Measurements from ENCODE around the gene ATRIP. TPM values are rescaled to one million over a fixed set of nuclear protein-coding genes. Genes with fewer than 3 reads are reported as not detected.

The ATRIP gene
- total RNA-seq, 2 donors from 2014 or later = 3.2 to 8.6 TPM

DNA sequence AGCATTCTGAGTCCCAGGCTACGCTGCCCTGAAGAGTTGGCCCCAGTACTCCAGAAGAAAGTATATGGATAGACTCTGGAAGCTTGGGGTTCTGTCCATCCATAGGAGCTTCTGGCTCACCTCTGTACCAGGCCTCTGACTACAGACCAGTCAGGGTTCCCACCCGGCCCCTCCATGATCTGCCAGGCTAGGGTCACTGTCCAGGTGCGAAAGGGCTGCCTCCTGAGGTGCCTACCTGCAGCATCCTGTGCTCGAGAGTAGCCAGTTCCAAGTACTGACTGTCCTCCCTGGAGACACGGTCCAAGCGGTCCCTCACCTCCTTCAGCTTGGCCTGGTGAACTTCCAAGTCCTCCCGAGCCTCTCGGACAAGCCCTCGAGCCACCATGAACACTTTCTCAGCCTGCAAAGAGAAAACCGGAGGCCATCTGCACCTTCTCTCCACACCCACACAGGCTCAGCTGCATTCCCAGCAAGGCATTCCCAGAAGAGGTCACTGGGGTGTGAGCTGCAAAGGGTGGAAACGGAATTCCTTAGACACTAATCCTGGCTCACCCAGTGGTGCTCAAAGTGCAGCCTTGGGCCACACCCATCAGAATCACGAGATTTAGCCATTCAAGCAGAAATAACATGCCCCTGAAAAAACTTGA is 12.9 kb upstream of the ATRIP start:
- H3K27me3 ChIP-seq = no peaks in the 10 kb centered on the region
- H3K9me3 ChIP-seq = no peaks in the 10 kb centered on the region
- intact Hi-C loops (cut with DNase I) = no loop called here
- TF ChIP-seq, protein P1, sequence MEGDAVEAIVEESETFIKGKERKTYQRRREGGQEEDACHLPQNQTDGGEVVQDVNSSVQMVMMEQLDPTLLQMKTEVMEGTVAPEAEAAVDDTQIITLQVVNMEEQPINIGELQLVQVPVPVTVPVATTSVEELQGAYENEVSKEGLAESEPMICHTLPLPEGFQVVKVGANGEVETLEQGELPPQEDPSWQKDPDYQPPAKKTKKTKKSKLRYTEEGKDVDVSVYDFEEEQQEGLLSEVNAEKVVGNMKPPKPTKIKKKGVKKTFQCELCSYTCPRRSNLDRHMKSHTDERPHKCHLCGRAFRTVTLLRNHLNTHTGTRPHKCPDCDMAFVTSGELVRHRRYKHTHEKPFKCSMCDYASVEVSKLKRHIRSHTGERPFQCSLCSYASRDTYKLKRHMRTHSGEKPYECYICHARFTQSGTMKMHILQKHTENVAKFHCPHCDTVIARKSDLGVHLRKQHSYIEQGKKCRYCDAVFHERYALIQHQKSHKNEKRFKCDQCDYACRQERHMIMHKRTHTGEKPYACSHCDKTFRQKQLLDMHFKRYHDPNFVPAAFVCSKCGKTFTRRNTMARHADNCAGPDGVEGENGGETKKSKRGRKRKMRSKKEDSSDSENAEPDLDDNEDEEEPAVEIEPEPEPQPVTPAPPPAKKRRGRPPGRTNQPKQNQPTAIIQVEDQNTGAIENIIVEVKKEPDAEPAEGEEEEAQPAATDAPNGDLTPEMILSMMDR (IDR thresholded peaks at IDR 0.05) = no peak
- H3K36me3 ChIP-seq = no peaks in the 10 kb centered on the region
- peak overlapping the region; percentile 67 for H3K27ac ChIP-seq
- DNase-seq = peak; percentile 89
- H3K4me1 ChIP-seq = peaks cover 28% of the 10 kb centered on the region
- no peak overlapping the region for H3K4me3 ChIP-seq
- peak overlapping the region in 1 of 2 donors; percentile 48 for H3K9ac ChIP-seq (ENCODE audit: low read depth in 2 of 2, low read length in 2 of 2)

DNA sequence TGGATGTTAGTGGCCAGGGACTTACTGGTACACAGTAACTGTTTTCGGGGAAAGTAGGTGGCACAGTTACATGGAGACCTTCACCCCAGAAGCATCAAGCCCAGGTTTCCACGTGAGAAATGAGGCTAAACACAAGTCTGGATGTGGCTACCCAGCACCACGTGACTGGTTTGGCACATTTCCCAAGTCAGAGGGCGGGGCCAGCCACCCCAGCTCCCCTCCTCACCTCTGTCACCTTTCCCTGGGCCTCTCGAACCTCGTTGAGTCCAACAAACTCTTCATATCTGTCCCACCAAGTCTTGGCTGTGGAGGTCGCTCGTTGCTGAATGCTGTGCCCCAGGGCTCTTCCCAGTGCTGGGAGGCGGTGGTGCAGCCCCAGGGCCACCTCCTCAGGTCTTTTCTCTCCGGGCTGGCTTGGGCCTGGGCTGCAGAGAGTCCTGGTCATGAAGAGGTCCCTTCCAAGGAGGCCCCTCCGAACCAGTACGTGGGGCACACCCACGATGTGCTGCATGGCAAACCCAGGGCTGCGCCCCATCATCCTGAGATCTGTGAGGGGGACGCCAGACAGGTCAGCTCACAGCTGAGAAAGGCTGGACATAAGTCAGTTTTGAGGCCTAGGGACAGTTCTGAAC is 11.8 kb upstream of the ATRIP start:
- Histone ChIP-seq H3K27ac (peak overlapping the region; percentile 67), H3K4me1 (peaks cover 35% of the 10 kb centered on the region)
- intact Hi-C loops (cut with DNase I) = loop anchor here (5.0 kb wide), 1 partner anchor 242 kb away; no protein-coding TSS in a partner anchor

DNA sequence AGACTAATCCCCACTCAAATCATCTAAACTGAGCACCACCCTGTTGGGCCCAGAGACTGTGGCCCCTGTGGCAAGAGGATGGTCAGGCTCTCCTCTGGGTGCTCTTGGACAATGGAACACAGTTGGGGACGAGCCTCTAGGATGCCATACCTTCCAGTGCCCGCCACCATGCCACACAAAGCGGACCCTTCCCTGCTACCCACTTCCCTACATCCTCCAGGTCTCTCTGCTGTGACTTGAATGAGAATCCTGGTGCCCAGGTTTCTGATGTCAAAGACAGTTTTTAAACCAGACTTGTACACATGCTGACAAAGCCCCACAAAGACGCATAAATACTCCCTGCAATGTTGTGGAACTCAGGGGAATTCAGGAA is 11.3 kb upstream of the ATRIP start:
- Histone ChIP-seq H3K36me3 (no peaks in the 10 kb centered on the region), H3K4me3 (no peak overlapping the region), H3K27me3 (no peaks in the 10 kb centered on the region), H3K27ac (no peak overlapping the region), H3K9me3 (no peaks in the 10 kb centered on the region), H3K9ac (ENCODE audit: low read depth in 2 of 2, low read length in 2 of 2) (peak overlapping the region in 1 of 2 donors; percentile 70), H3K4me1 (peaks cover 32% of the 10 kb centered on the region)
- DNase-seq = no peak
- intact Hi-C loops (cut with DNase I) = loop anchor here (5.0 kb wide), 1 partner anchor 243 kb away; no protein-coding TSS in a partner anchor
- TF ChIP-seq, protein P1 (IDR thresholded peaks at IDR 0.05) = no peak

More for the DNA sequence above, 11.8 kb upstream of the ATRIP start:
- Histone ChIP-seq H3K27me3 (no peaks in the 10 kb centered on the region), H3K4me3 (no peak overlapping the region), H3K9ac (ENCODE audit: low read depth in 2 of 2, low read length in 2 of 2) (peak overlapping the region; percentile 27 to 70), H3K36me3 (no peaks in the 10 kb centered on the region), H3K9me3 (no peaks in the 10 kb centered on the region)
- peak; percentile 59 for DNase-seq
- TF ChIP-seq, protein P1 (IDR thresholded peaks at IDR 0.05) = no peak

DNA sequence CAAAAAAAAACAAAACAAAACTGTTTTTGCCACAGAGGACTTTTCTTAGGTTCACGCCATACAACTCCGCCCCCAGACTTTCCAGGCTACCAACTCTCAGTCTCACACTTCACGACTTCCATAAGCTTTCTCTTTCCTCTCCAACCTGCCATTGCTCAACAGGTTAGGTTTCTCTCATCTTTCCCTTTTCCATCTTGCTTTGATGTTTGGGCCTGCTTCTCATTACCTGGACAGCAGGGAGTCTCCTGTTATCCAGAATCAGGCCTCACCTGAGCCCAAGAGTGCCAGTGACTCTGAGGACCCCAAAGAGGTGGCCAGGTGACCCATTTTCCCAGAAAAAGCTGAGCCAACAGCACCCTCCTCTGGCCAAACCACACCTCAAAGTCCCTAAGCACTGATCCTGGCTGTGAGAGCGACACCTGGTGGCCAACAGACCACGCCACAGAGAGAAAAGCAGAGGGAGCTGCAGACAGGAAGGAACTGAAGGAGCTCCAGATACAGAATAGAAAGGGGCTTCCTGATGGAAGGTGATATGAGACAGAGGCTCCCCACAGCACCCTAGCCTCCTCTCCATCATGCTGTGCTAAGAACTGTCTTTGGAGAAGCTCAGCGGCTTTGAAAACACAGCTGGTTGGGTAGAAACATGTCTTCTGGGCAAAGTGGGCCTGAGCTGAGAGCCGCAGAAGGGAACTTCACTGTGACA is 10.6 kb upstream of the ATRIP start:
- intact Hi-C loops (cut with DNase I) = loop anchor here (2.0 to 5.0 kb wide), 3 partner anchors 35 to 244 kb away; no protein-coding TSS in a partner anchor

DNA sequence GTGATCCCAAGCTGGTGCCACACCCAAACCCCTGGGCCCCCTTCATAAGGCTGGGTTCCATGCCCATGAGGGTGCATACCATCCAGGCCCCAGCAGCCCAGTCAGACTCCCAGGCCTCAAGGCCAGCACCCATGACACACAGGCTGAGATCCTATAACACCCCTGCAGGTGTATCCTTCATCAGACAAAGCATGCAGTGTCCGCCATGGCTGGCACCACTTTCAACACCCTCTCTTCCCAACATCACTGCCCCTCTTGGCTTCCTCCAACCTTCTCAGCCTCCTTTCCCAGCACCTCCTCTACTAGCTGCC is 10.1 kb upstream of the ATRIP start:
- intact Hi-C loops (cut with DNase I) = loop anchor here (2.0 to 5.0 kb wide), 3 partner anchors 36 to 244 kb away; no protein-coding TSS in a partner anchor
- H3K9me3 ChIP-seq = no peaks in the 10 kb centered on the region
- no peaks in the 10 kb centered on the region for H3K27me3 ChIP-seq
- H3K36me3 ChIP-seq = no peaks in the 10 kb centered on the region
- no peak overlapping the region for H3K4me3 ChIP-seq
- peaks cover 30% of the 10 kb centered on the region for H3K4me1 ChIP-seq
- DNase-seq = no peak
- H3K27ac ChIP-seq = no peak overlapping the region
- no peak overlapping the region for H3K9ac ChIP-seq (ENCODE audit: low read depth in 2 of 2, low read length in 2 of 2)
- TF ChIP-seq, protein P1 (IDR thresholded peaks at IDR 0.05) = no peak

More for the DNA sequence above, 10.6 kb upstream of the ATRIP start:
- TF ChIP-seq, protein P1 (IDR thresholded peaks at IDR 0.05) = peak; percentile 100
- no peaks in the 10 kb centered on the region for H3K36me3 ChIP-seq
- DNase-seq = peak; percentile 92
- peaks cover 30% of the 10 kb centered on the region for H3K4me1 ChIP-seq
- no peak overlapping the region for H3K9ac ChIP-seq (ENCODE audit: low read depth in 2 of 2, low read length in 2 of 2)
- H3K27me3 ChIP-seq = no peaks in the 10 kb centered on the region
- no peaks in the 10 kb centered on the region for H3K9me3 ChIP-seq
- H3K4me3 ChIP-seq = no peak overlapping the region
- H3K27ac ChIP-seq = no peak overlapping the region

All from colonic mucosa (tissue), 4 donors.